ENCODE results near the gene C9orf85.
A peak's percentile ranks its signal among the peaks of the same experiment; 100 is the strongest.
"Not testable (repeated sequence)": the region's sequence is repeated elsewhere in the genome, so short reads cannot be mapped to it uniquely, and the experiment has no call there.

C9orf85 gene

DNA sequence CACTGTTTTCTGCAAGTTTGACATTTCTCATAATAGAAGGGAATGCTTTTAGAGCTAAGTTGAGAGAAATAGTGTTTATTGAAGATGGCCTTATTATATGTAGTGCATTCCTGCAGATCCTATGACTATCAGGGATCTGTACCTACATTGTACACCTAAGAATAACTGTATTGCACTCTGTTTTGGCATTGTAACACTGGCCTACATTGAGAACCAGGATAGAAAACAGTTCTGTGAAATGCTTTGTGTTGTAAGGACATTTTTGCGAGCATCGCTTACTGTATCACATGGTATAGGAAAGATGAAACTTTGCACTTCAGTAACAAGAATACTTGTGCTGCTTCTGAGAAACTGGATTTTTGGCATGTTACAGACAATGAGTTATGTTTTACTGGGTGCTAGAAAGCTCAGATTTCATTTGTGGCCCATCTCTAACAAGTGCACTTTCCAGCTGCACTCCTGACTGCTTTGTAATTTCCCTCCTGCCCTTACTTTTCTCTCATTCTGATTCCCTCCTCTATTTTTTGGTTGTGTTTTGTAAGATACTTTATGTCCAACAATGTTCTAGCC lies 30.6 kb downstream of the C9orf85 start:
- no peak for DNase-seq (ENCODE audit: low read depth)

DNA sequence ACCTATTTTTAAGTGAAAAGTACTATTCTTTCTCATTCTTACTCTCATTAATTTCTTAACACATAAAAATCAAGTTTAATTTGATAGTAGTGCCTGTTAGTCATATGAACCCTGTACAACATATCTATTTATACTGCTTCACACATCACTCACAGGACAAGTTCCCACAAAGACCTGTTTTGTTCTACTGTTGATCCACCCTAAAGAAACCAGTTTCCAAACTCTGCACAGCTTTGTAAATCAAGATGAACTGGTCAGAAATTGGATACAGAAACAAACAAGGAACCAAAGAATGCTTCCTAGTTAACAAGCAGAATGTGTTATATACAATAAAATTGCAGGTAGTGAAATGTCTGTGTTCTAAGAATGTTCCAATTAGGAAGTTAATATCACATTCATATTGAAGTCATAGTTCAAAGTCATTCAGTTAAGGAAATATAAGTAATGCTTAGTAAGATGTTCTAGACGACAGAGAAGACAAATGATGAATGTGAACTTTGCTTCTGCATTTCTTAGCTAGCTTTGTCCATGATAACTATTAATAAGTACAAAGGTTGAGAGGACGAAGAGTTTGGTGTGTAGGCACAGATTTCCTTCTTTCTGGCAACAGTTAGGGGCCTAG lies 33.4 kb downstream of the C9orf85 start:
- no peak for DNase-seq (ENCODE audit: low read depth)

DNA sequence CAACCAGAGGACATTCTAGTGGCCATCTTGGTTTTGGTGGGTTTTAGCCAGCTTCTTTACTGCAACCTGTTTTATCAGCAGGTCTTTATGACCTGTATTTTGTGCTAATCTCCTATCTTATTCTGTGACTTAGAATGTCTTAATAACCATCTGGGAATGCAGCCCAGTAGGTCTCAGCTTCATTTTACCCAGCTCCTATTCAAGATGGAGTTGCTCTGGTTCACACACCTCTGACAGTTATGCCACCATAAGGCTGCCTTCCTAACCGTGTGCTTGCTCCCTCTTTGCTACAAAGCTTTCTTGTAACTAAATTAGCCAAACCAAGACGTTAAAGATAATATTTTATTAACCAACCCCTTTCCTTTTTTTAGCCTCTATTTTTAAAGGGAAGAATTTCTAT lies 43.2 kb downstream of the C9orf85 start:
- DNase-seq (ENCODE audit: low read depth): not testable (repeated sequence)

DNA sequence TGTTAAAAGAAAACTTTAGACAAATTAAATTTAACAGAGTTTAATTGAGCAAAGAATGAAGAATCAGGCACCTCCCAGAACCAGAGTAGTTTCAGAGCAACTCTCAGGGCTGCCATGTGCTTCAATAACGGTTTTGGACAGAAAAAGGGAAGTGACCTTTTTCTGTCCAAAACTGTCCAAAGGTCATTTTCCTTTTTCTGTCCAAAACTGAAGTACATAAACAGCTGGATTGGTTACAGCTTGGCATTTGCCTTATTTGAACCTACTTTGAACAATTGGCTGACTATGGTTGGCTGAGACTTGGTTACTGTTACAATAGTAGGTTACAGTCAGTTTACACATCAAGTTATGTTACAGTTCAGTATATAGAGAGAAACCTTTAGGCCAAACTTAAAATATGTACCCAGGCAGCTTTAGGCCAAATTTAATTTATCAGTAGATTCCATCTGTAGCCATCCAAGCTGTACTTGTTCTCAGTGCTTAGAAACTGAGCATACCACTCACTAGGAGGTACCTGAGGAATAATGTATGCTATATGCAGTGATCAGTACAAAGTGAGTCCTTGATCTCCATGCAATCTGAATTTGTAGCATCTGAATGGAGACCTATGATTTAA lies 44.0 kb downstream of the C9orf85 start:
- DNase-seq (ENCODE audit: low read depth): no peak

DNA sequence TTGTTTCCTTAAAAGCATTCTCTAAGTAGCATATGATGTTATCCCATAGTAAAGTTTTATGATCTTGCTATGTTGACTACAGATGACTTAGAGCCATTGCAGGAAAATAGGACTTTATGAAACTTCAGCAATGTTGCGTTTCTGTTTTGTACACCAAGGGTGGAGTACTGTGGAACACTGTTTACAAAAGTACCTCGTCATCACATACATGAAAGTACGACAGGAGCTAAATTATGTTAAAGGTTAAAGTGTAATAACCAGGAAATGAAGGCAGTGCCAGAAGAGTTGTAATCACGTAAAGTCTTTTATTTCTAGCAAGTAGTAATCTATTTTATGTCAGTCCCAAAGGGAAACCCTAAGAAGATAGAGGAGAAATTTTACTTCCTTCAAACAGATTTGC lies 50.9 kb downstream of the C9orf85 start:
- DNase-seq (ENCODE audit: low read depth): no peak

DNA sequence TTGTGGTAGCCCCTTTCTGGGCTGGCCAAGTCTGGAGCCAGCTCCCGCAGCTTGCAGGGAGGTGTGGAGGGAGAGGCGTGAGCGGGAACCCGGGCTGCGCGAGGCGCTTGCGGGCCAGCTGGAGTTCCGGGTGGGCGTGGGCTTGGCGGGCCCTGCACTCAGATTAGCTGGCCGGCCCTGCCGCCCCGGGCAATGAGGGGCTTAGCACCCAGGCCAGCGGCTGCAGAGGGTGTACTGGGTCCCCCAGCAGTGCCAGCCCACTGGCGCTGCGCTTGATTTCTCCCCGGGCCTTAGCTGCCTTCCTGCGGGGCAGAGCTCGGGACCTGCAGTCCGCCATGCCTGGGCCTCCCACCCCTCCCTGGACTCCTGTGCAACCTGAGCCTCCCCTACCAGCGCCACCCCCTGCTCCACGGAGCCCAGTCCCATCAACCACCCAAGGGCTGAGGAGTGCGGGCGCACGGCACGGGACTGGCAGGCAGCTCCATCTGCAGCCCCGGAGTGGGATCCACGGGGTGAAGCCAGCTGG lies 52.1 kb downstream of the C9orf85 start:
- DNase-seq (ENCODE audit: low read depth): not testable (repeated sequence)

DNA sequence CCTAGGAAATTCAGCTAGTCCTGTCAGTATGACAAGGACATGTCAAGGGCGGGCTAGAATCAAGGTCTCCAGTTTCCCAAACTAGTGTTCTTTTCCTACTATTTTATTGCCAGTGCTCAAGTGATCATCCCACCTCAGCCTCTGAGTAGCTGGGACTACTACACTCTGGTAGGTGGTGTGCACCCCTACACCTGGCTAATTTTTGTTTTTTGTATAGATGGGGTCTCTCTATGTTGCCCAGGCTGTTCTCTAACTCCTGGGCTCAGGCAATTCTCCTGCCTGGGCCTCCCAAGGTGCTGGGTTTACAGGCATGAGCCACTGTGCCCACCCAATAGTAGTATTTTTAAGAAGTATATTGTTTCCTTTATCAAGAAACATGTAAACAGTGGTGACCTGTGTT lies 54.0 kb downstream of the C9orf85 start:
- DNase-seq (ENCODE audit: low read depth): no peak

DNA sequence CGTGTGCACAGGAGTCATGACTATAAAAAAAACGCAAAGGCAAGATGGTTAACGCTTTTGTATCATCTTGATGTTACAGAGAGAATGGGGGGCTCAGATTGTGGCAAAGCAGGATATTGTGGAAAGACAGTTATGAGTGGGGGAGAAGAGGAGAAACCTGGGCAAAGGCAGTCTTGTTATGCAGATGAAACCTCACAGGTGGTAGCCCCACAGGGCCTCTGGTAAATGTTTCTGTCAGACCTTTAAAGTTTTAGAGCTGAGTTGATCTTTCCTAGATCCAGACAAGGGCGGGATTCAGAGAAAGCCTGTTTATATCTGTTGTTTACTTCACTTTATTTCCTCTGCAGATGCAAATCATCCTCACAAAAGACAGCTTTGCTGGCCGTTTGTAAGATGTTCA lies 55.2 kb downstream of the C9orf85 start:
- DNase-seq (ENCODE audit: low read depth): no peak

DNA sequence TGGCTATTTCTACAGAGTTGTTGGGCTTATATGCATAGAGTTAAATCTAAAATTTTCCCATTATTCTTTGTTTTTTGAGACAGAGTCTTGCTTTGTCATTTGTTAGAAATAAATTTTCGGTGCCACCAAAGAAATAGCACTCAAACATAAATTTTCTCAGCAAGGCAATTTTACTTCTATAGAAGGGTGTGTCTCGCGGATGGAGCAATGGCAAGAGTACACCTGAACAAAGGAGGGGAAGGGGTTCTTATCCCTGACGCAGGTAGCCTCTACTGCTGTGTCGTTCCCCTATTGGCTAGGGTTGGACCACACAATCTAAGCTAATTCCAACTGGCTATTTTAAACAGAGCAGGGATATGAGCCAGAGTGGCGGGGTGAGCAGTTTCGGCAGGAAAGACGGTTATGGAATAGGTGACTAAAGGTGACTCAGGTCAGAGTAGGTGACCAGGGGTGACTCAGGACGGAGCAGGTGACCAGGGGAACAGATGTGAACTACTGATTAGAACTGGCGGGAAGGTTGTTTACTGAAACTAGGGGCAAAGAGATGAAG lies 57.2 kb downstream of the C9orf85 start:
- no peak for DNase-seq (ENCODE audit: low read depth)

DNA sequence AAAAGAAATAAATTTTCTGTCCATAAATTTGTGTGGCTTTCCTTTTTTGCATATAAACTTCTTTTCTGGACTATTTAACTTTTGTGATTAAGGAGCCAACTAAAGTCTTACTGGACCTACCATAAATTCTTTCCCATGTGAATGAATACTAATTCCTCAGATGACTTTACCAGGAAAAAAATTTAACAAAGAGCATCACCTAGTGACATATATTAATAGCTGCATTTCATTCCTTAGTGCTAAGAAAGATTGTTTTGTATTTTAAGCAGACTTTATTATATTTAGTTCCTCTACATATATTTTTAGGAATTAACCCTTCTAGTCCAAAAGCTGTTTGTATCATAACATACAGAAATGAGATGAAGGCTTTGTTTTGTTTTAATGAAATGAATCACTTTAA lies 64.4 kb downstream of the C9orf85 start:
- no peak for DNase-seq (ENCODE audit: low read depth)

DNA sequence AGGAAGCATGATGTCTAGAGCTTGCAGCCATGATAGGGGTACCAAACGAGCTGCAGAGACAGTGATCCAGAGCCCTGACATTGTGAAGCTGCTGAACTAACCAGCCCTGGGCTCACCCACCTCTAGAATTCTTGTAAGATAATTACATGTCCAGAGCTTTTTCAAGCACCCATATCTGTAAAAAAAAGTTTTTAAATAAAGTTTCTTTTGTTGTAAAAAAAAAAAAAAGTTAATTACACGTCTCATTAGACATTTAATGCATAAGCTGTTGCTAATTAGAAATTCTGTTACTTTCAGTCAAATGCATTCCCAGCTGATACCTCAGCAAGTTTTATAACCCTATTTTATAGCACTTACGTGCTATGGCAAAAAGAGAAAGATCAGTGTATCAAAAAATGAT lies 65.6 kb downstream of the C9orf85 start:
- no peak for DNase-seq (ENCODE audit: low read depth)

DNA sequence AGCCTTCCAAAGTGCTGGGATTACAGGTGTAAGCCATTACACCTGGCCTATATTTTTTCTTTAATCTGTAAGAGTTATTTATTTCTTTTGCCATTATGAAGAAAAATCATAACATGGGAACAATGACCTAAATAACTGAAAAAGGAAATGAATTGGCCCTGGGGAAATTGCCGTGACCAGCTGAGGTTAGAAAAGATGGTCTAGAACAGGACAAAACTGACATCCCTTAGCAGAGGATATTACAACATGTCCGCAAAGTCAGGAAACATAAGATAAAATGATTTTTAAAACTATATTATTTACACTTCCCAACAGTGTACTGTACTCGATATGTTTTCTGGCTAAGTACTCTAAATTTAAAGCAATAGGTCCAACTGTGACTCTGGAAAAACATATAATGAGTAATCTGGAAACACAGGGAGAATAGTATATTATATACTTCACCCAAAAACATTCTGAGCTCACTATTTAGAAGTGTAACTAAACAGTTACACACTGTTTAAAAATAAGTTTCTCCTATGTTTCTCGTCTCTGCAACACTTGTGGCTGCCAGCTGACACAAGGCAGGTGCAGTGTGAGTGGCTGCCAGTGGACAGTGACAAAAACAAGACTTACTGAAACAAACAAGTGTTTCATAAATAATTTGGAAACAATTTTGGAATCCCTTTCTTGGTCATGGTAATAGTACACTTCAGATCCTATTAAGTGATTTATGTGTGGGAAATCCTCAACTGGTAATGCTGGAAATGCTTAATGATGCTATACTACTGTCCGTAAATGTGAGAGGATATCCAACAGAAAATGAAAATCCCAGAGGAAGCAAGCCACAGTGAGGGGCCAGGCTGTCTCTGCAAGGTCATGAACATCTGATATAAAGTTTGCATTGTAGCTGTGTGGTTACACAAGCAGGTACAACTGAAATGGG lies 69.1 kb downstream of the C9orf85 start:
- DNase-seq (ENCODE audit: low read depth): no peak

DNA sequence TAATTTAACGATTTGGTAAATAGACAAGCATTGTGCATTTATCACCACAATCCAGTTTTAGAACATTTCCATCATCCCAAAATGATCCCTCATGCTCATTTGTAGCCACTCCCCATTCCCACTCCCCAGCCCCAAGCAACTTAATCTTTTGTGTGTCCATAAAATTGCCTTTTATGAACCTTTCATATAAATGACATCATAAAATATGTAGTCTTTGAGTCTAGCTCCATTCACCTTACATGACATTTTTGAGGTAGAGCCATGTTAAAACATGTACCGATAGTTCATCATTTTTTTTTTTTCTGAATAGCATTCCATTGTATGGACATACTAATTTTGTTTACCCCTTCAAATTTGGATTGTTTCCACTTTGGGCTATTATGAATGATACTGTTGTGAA lies 70.5 kb downstream of the C9orf85 start:
- no peak for DNase-seq (ENCODE audit: low read depth)

DNA sequence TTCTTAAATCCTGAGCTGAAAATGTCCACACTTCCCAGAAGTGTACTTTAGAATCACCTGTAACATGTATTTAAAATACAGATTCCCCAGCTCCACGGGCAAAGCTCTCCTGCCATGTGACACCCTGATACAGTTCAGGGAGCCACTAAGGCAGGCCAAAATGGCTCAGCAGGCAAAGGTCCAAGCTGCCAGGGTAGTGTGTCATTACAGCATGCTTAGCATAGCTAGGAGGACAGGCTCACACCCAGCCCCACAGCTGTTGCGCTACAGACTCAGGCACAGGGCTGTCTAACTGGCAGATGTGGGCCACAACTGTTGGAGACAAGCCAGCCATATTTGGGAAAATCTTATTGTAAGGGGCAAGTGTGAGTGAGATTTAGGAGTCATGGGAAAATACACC lies 73.0 kb downstream of the C9orf85 start:
- DNase-seq (ENCODE audit: low read depth): peak; percentile 28

DNA sequence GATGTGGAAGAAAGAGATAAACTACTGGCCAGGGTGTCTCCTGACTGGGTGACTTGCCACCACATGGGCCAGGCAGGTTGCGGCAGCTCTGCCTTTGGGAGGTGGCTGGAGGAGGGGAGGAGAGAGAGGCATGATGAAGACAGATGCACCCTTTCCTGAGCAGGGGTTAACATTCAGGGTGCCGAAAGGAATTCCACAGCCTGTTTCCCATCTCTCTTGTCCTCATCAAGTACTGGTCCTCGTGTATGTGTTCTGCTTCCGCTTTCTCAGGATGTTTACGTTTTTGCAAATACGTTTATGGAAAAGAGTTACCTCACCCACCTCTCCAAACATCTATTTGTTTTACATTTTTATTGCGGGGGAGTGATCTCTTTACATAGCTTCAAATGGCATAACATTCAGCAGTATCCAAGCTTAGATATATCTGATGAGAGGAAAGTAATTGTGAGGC lies 73.4 kb downstream of the C9orf85 start:
- no peak for DNase-seq (ENCODE audit: low read depth)

DNA sequence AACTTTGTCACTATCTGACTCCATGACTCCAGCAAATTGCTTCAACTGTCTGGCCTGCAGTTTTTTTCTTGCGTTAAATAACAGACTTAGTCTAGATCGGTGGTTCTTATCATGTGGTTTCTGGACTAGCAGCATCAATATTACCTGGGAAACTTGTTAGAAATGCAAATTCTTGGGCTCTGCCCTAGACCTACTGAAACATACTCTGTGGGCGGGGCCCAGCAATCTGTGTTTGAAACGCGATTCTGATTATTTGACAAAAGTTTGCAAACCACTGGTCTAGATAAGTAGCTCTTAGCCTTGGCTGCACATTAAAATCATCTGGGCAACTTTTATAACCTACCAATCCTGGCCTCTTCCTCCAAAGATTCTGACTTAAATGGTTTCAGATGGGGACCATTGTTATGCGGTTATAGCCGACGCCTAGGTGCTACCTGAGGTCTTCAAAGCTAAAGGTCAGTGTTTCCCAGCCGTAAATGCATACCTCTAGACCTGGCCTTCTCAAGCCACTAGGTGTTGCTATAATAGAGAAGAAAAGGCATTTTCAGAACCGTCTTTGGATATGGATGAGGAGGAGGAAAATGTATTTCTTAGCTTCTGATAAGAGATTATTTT lies 74.0 kb downstream of the C9orf85 start:
- DNase-seq (ENCODE audit: low read depth): no peak

DNA sequence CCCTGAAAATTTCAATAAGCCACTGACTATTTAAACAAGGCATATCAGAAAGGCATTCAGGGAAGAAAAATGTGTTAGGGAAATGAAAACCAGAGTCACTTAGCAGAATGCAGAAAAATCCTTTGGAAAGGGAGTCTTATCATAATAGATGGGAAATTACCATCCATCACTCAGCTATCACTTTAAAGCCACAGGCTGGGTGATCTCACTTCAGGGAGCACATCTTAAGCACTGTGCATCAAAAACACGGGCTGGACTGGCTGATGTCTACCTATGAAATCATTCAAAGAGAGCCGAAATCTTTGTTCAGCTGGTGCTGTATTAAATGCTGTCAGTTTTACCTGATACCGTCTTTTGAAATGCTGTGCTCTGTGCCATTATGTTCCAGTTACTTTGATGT lies 75.5 kb downstream of the C9orf85 start:
- no peak for DNase-seq (ENCODE audit: low read depth)

DNA sequence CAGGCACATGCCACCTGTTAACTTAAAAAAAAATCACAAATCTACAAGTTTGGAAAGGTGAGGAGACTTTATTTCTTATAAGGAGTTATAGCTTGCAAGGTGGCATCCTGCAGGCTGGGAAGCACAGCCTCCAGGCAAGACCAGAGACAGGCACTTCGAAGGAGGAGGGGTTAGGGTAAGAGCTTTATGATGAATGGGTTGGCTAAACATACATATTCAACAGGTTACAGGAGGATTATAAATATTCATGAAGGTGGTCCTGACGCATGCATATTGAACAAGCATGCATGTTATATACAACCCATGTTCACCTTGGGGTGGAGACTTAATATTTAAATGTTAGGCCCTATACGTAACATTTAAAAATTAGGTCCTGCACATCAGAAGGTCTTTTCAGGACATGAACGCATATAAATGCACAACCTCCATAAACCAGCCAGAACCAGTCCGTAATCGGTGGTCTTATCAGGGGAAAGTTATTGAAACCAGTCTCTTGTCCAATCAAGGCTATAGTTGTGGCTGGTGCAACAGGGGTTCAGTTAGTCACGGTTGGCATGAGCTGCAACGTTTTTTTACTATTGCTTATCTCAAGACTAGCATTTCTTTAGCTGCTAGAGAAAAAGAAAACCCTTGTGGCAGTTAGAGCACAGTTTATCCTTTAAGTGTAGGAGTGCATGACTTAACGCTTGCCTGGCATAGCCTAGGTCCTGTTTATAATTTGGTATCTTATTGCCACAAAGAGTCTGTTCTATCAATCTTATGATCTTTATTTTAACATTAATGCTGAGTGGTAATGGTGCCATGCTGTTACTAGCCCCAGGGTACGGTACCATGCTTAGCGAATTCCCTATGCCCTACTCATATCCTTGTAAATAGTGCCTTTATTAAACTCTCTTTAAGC lies 76.3 kb downstream of the C9orf85 start:
- no peak for DNase-seq (ENCODE audit: low read depth)

DNA sequence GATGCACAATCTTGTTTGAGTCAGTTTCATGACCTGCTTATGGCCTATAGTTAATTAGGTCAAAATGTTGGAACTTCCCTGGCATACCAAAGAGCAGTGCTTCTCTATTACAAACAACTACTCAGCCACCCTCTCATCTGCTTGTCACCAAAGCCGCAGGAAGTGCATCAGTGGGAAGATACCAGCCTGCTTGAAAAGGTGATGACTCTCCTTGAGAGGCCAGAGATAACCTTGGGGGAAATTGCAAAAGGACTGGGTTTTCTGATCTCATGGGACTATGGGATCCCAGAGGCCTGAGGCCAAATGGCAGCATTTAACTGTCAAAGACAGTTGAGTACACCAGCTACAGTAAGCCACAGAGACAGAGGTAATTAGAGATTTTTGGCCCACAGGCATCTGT lies 79.0 kb downstream of the C9orf85 start:
- no peak for DNase-seq (ENCODE audit: low read depth)

DNA sequence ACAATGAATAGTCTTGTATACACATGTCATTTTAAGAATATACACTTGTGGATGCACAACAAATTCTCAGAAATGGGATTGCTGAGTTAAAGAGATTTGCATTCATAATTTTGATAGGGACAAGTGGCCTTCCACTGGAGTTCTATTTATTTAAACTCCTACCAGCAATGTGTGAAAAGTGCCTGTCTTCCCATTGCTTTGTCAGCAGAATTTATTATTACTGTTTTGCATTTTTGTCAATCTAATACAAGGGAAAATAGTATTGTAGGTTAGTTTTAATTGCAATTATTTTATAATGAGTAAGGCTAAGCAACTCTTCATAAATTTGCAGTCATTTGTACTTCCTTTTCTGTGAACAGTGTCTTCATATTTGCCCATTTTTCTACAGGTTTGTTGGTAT lies 94.0 kb downstream of the C9orf85 start:
- DNase-seq (ENCODE audit: low read depth): no peak

DNA sequence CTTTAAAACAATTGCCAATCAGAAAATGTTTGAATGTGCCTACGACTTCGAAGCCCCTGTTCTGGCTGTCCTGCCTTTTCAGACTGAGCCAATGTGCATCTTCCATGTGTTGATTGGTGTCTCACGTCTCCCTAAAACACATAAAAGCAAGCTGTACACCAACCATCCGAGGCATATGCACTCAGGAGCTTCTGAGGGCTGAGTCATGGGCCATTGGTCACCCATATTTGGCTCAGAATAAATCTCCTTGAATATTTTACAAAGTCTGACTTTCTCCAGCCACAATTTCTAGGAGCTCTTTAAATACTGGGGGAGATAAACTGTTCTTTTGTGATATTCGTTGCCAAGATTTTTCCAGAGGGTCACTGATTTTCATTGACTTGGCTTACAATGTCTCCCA lies 95.1 kb downstream of the C9orf85 start:
- peak; percentile 17 for DNase-seq (ENCODE audit: low read depth)

All from stromal cell of bone marrow (primary cell).